Measurements from ENCODE around the gene ZNF580. TPM values are rescaled to one million over a fixed set of nuclear protein-coding genes. Genes with fewer than 3 reads are reported as not detected.

ZNF580 gene
- total RNA-seq, 1 experiment from 2014 or later: 32.0 TPM

- H3K36me3 Mint-ChIP-seq: peaks cover 13% of the 10 kb centered on the region; the same call in 1 of the 2 replicates
- ChIA-PET POLR2A (no interaction called here), CTCF (interaction anchor here (1.4 kb wide), 1 partner anchor 14 kb away, joined by 6 read pairs; no protein-coding TSS in a partner anchor)
- H3K4me3 Mint-ChIP-seq: no peak overlapping the region
- no peak overlapping the region for H3K27ac Mint-ChIP-seq
- H3K4me1 Mint-ChIP-seq: no peaks in the 10 kb centered on the region
- H3K9me3 Mint-ChIP-seq: no peaks in the 10 kb centered on the region
- TF ChIP-seq GABPB1 (CRISPR knock-in tag; IDR thresholded peaks at IDR 0.05) (no peak), KAT7 (CRISPR knock-in tag; IDR thresholded peaks at IDR 0.05; ENCODE audit: borderline replicate concordance) (no peak), NR1H2 (CRISPR knock-in tag; IDR thresholded peaks at IDR 0.05) (no peak), CREB1 (CRISPR knock-in tag; IDR thresholded peaks at IDR 0.05) (no peak), FOXP1 (CRISPR knock-in tag; IDR thresholded peaks at IDR 0.05; ENCODE audit: borderline replicate concordance) (no peak), CREM (CRISPR knock-in tag; IDR thresholded peaks at IDR 0.05) (no peak), ZBTB21 (CRISPR knock-in tag; IDR thresholded peaks at IDR 0.05; ENCODE audit: borderline replicate concordance) (no peak), ETV6 (CRISPR knock-in tag; IDR thresholded peaks at IDR 0.05) (no peak), ZSCAN18 (CRISPR knock-in tag; IDR thresholded peaks at IDR 0.05) (no peak), RELA (CRISPR knock-in tag; IDR thresholded peaks at IDR 0.05; ENCODE audit: borderline replicate concordance) (no peak)
- no peak for DNase-seq (ENCODE audit: low spot score)
- no peak for ATAC-seq
- no peaks in the 10 kb centered on the region for H3K27me3 Mint-ChIP-seq (ENCODE audit: low read depth)
Measured at GRCh38 chr19:55684946-55685681, 44.3 kb downstream of the ZNF580 start.

GRCh38 chr19:55685776-55686175, 45.0 kb downstream of the ZNF580 start:
- Mint-ChIP-seq H3K4me3 (no peak overlapping the region), H3K4me1 (no peaks in the 10 kb centered on the region), H3K27me3 (ENCODE audit: low read depth) (no peaks in the 10 kb centered on the region), H3K27ac (no peak overlapping the region), H3K36me3 (peaks cover 12% of the 10 kb centered on the region; the same call in 1 of the 2 replicates), H3K9me3 (no peaks in the 10 kb centered on the region)
- no peak for DNase-seq (ENCODE audit: low spot score)
- ChIA-PET POLR2A (no interaction called here), CTCF (no interaction called here)
- no peak for ATAC-seq
- TF ChIP-seq ATF3 (CRISPR knock-in tag; conservative IDR thresholded peaks at IDR 0.05) (no peak), USF2 (CRISPR knock-in tag; IDR thresholded peaks at IDR 0.05) (no peak), RORB (CRISPR knock-in tag; IDR thresholded peaks at IDR 0.05) (no peak), E2F5 (CRISPR knock-in tag; IDR thresholded peaks at IDR 0.05) (no peak), SOX15 (CRISPR knock-in tag; IDR thresholded peaks at IDR 0.05) (no peak), NFYB (CRISPR knock-in tag; conservative IDR thresholded peaks at IDR 0.05; ENCODE audit: low read depth) (no peak), EMX1 (CRISPR knock-in tag; IDR thresholded peaks at IDR 0.05) (no peak)

- DNase-seq (ENCODE audit: low spot score) (no peak), ATAC-seq (no peak)
- no peak for TF ChIP-seq HMGA2 (CRISPR knock-in tag; IDR thresholded peaks at IDR 0.05)
- TF ChIP-seq ARID4B (CRISPR knock-in tag; IDR thresholded peaks at IDR 0.05; ENCODE audit: borderline replicate concordance): no peak
- no peak for TF ChIP-seq MLX (CRISPR knock-in tag; IDR thresholded peaks at IDR 0.05)
- no peak for TF ChIP-seq ESRRA (CRISPR knock-in tag; IDR thresholded peaks at IDR 0.05; ENCODE audit: borderline replicate concordance)
- TF ChIP-seq IRF2 (CRISPR knock-in tag; IDR thresholded peaks at IDR 0.05; ENCODE audit: borderline replicate concordance, low read depth): no peak
- no peak for TF ChIP-seq EMX1 (CRISPR knock-in tag; IDR thresholded peaks at IDR 0.05)
- H3K36me3 Mint-ChIP-seq: peaks cover 11% of the 10 kb centered on the region; the same call in 1 of the 2 replicates
- no peak overlapping the region for H3K27ac Mint-ChIP-seq
- ChIA-PET CTCF (interaction anchor here (1.1 kb wide), 1 partner anchor 805 kb away, joined by 4 read pairs; no protein-coding TSS in a partner anchor), POLR2A (no interaction called here)
- H3K4me3 Mint-ChIP-seq: no peak overlapping the region
- no peaks in the 10 kb centered on the region for H3K9me3 Mint-ChIP-seq
- H3K27me3 Mint-ChIP-seq (ENCODE audit: low read depth): no peaks in the 10 kb centered on the region
- H3K4me1 Mint-ChIP-seq: no peaks in the 10 kb centered on the region
Measured at GRCh38 chr19:55686311-55687050, 45.7 kb downstream of the ZNF580 start.

All from WTC11 (cell line).